ENCODE results near the gene GHSR.
A peak's percentile ranks its signal among the peaks of the same experiment; 100 is the strongest.
"Not testable (repeated sequence)": the region's sequence is repeated elsewhere in the genome, so short reads cannot be mapped to it uniquely, and the experiment has no call there.

Gene GHSR

GRCh38 chr3:172447611-172448579 lies at the start of gene GHSR:
GHSR (minus strand) TSS chr3:172448456; CDS start chr3:172448413, 43 bp downstream.
- no peak within 1 kb of the TSS for H3K4me2 ChIP-seq (ENCODE audit: low read depth, low read length, poor library complexity, severe bottlenecking)
- no peak within 1 kb of the TSS for H2AFZ ChIP-seq (ENCODE audit: low read depth, low read length, severe bottlenecking)
- no peak within 1 kb of the TSS for H3K27ac ChIP-seq (ENCODE audit: low read depth, low read length)
- no peak within 1 kb of the TSS for H3K9ac ChIP-seq (ENCODE audit: low read length)
- no peak for TF ChIP-seq EZH2phosphoT487 (conservative IDR thresholded peaks at IDR 0.05; ENCODE audit: low read length)
- TF ChIP-seq CTCF (IDR thresholded peaks at IDR 0.05; ENCODE audit: insufficient read depth, low read length, poor library complexity, severe bottlenecking) = no peak
- H3K27me3 ChIP-seq (ENCODE audit: low read length) = no peaks in the 10 kb centered on the region
- no peaks in the 10 kb centered on the region for H3K9me2 ChIP-seq (replicated peaks; ENCODE audit: insufficient read depth, low read length)
- H3K9me3 ChIP-seq (ENCODE audit: insufficient read depth, low read length) = no peaks in the 10 kb centered on the region
- H3F3A ChIP-seq (ENCODE audit: insufficient read depth) = no peaks in the 10 kb centered on the region
- no peaks in the 10 kb centered on the region for H4K20me1 ChIP-seq (ENCODE audit: low read depth, low read length)
- no peaks in the 10 kb centered on the region for H3K36me3 ChIP-seq (ENCODE audit: low read length)
- H3K79me2 ChIP-seq (ENCODE audit: insufficient read depth, low read length) = no peaks in the 10 kb centered on the region
- no peak within 1 kb of the TSS for H3K4me3 ChIP-seq (ENCODE audit: insufficient read depth, low read length, poor library complexity, severe bottlenecking)

- H3K36me3 ChIP-seq (ENCODE audit: low read length); H2AFZ ChIP-seq (ENCODE audit: low read depth, low read length, severe bottlenecking); H3K79me2 ChIP-seq (ENCODE audit: insufficient read depth, low read length); H3K4me2 ChIP-seq (ENCODE audit: low read depth, low read length, poor library complexity, severe bottlenecking); H3K27ac ChIP-seq (ENCODE audit: low read depth, low read length); H4K20me1 ChIP-seq (ENCODE audit: low read depth, low read length); H3K27me3 ChIP-seq (ENCODE audit: low read length); H3K9me3 ChIP-seq (ENCODE audit: insufficient read depth, low read length); H3K9ac ChIP-seq (ENCODE audit: low read length); H3K4me3 ChIP-seq (ENCODE audit: insufficient read depth, low read length, poor library complexity, severe bottlenecking); H3F3A ChIP-seq (ENCODE audit: insufficient read depth); H3K9me2 ChIP-seq (replicated peaks; ENCODE audit: insufficient read depth, low read length): not testable (repeated sequence)
- peak; percentile 44 for TF ChIP-seq CTCF (IDR thresholded peaks at IDR 0.05; ENCODE audit: insufficient read depth, low read length, poor library complexity, severe bottlenecking)
Observed at GRCh38 chr3:172490198-172490669, 42.0 kb upstream of the GHSR start.

GRCh38 chr3:172478116-172478515 lies 29.9 kb upstream of the GHSR start:
- Histone ChIP-seq H4K20me1 (ENCODE audit: low read depth, low read length) (no peaks in the 10 kb centered on the region), H3K27me3 (ENCODE audit: low read length) (no peaks in the 10 kb centered on the region), H3K36me3 (ENCODE audit: low read length) (no peaks in the 10 kb centered on the region), H3F3A (ENCODE audit: insufficient read depth) (no peaks in the 10 kb centered on the region), H3K4me3 (ENCODE audit: insufficient read depth, low read length, poor library complexity, severe bottlenecking) (no peak overlapping the region), H3K9me2 (replicated peaks; ENCODE audit: insufficient read depth, low read length) (no peaks in the 10 kb centered on the region), H3K9ac (ENCODE audit: low read length) (no peak overlapping the region), H3K9me3 (ENCODE audit: insufficient read depth, low read length) (no peaks in the 10 kb centered on the region), H3K79me2 (ENCODE audit: insufficient read depth, low read length) (no peaks in the 10 kb centered on the region), H3K4me2 (ENCODE audit: low read depth, low read length, poor library complexity, severe bottlenecking) (no peak overlapping the region), H2AFZ (ENCODE audit: low read depth, low read length, severe bottlenecking) (no peak overlapping the region), H3K27ac (ENCODE audit: low read depth, low read length) (no peak overlapping the region)
- TF ChIP-seq CTCF (IDR thresholded peaks at IDR 0.05; ENCODE audit: insufficient read depth, low read length, poor library complexity, severe bottlenecking) (no peak), EZH2phosphoT487 (conservative IDR thresholded peaks at IDR 0.05; ENCODE audit: low read length) (no peak)
